HEK293 (cell line): Measurements from ENCODE around the gene LRRC23.

Experiments
- BCL6B ChIP-seq: fragments of 450-650 bp; formaldehyde crosslinking; IDR thresholded peaks from 2 replicates; pipeline ENCODE4 v1.5.1; 2017; ENCODE audit warnings: missing biosample characterization, missing genetic modification characterization
- ELK4 ChIP-seq: IDR thresholded peaks from 2 replicates; pipeline ENCODE4 v1.6.1; 2011; ENCODE audit warnings: mild to moderate bottlenecking, low read depth, low read length, borderline replicate concordance
- GLIS2 ChIP-seq: fragments of 450-650 bp; formaldehyde crosslinking; IDR thresholded peaks from 2 replicates; pipeline ENCODE4 v1.5.1; 2016; ENCODE audit warnings: missing biosample characterization, missing genetic modification characterization
- HIC1 ChIP-seq: fragments of 450-650 bp; formaldehyde crosslinking; IDR thresholded peaks from 2 replicates; pipeline ENCODE4 v1.5.1; 2016; ENCODE audit warnings: missing biosample characterization, missing genetic modification characterization
- SCRT1 ChIP-seq: fragments of 450-650 bp; formaldehyde crosslinking; IDR thresholded peaks from 2 replicates; pipeline ENCODE4 v1.5.1; 2016; ENCODE audit warnings: missing biosample characterization, missing genetic modification characterization, borderline replicate concordance
- SP3 ChIP-seq: fragments of 450-650 bp; formaldehyde crosslinking; IDR thresholded peaks from 2 replicates; pipeline ENCODE4 v1.5.1; 2016; ENCODE audit warnings: missing biosample characterization, missing genetic modification characterization
- ZBTB17 ChIP-seq: fragments of 450-650 bp; formaldehyde crosslinking; IDR thresholded peaks from 2 replicates; pipeline ENCODE4 v1.5.1; 2016; ENCODE audit warnings: missing biosample characterization, missing genetic modification characterization
- ZFP3 ChIP-seq: fragments of 450-650 bp; formaldehyde crosslinking; IDR thresholded peaks from 2 replicates; pipeline ENCODE4 v1.5.1; 2016; ENCODE audit warnings: low read depth, missing biosample characterization, missing genetic modification characterization
- ZFP37 ChIP-seq: fragments of 450-650 bp; formaldehyde crosslinking; IDR thresholded peaks from 2 replicates; pipeline ENCODE4 v1.5.1; 2016; ENCODE audit warnings: missing biosample characterization, missing genetic modification characterization
- ZNF132 ChIP-seq: fragments of 450-650 bp; formaldehyde crosslinking; IDR thresholded peaks from 2 replicates; pipeline ENCODE4 v1.5.1; 2017; ENCODE audit warnings: missing biosample characterization, missing genetic modification characterization, borderline replicate concordance
- ZNF211 ChIP-seq: fragments of 450-650 bp; formaldehyde crosslinking; IDR thresholded peaks from 2 replicates; pipeline ENCODE4 v1.5.1; 2016; ENCODE audit warnings: low read depth, missing biosample characterization, missing genetic modification characterization
- ZNF221 ChIP-seq: fragments of 450-650 bp; formaldehyde crosslinking; IDR thresholded peaks from 2 replicates; pipeline ENCODE4 v1.5.1; 2017; ENCODE audit warnings: missing biosample characterization, missing genetic modification characterization, borderline replicate concordance
- ZNF266 ChIP-seq: fragments of 450-650 bp; formaldehyde crosslinking; IDR thresholded peaks from 2 replicates; pipeline ENCODE4 v1.5.1; 2016; ENCODE audit warnings: missing biosample characterization, missing genetic modification characterization, low read depth
- ZNF37A ChIP-seq: fragments of 450-650 bp; IDR thresholded peaks from 2 replicates; pipeline ENCODE4 v1.5.1; 2018; ENCODE audit warnings: missing biosample characterization, missing genetic modification characterization
- ZNF398 ChIP-seq: fragments of 450-650 bp; formaldehyde crosslinking; IDR thresholded peaks from 2 replicates; pipeline ENCODE4 v1.5.1; 2017; ENCODE audit warnings: missing biosample characterization, missing genetic modification characterization
- ZNF426 ChIP-seq: fragments of 450-650 bp; formaldehyde crosslinking; IDR thresholded peaks from 2 replicates; pipeline ENCODE4 v1.5.1; 2017; ENCODE audit warnings: missing biosample characterization, missing genetic modification characterization, mild to moderate bottlenecking, inconsistent platforms, moderate library complexity
- ZNF488 ChIP-seq: fragments of 450-650 bp; formaldehyde crosslinking; IDR thresholded peaks from 2 replicates; pipeline ENCODE4 v1.5.1; 2016; ENCODE audit warnings: missing biosample characterization, missing genetic modification characterization
- ZNF501 ChIP-seq: fragments of 450-650 bp; formaldehyde crosslinking; IDR thresholded peaks from 2 replicates; pipeline ENCODE4 v1.5.1; 2016; ENCODE audit warnings: missing biosample characterization, missing genetic modification characterization
- ZNF560 ChIP-seq: fragments of 450-650 bp; formaldehyde crosslinking; IDR thresholded peaks from 2 replicates; pipeline ENCODE4 v1.5.1; 2017; ENCODE audit warnings: missing biosample characterization, missing genetic modification characterization, borderline replicate concordance
- ZNF571 ChIP-seq: fragments of 450-650 bp; formaldehyde crosslinking; IDR thresholded peaks from 2 replicates; pipeline ENCODE4 v1.5.0; 2017; ENCODE audit warnings: missing biosample characterization, missing genetic modification characterization
- ZNF600 ChIP-seq: fragments of 450-650 bp; formaldehyde crosslinking; IDR thresholded peaks from 2 replicates; pipeline ENCODE4 v1.5.1; 2016; ENCODE audit warnings: missing biosample characterization, missing genetic modification characterization
- ZNF624 ChIP-seq: fragments of 450-650 bp; formaldehyde crosslinking; IDR thresholded peaks from 2 replicates; pipeline ENCODE4 v1.5.1; 2017; ENCODE audit warnings: missing biosample characterization, missing genetic modification characterization
- ZNF704 ChIP-seq: fragments of 450-650 bp; formaldehyde crosslinking; IDR thresholded peaks from 2 replicates; pipeline ENCODE4 v1.5.1; 2016; ENCODE audit warnings: missing biosample characterization, missing genetic modification characterization
- ZNF768 ChIP-seq: fragments of 450-650 bp; formaldehyde crosslinking; IDR thresholded peaks from 2 replicates; pipeline ENCODE4 v1.5.1; 2018; ENCODE audit warnings: missing biosample characterization, mild to moderate bottlenecking, missing genetic modification characterization
- ZNF776 ChIP-seq: fragments of 450-650 bp; formaldehyde crosslinking; IDR thresholded peaks from 2 replicates; pipeline ENCODE4 v1.5.0; 2017; ENCODE audit warnings: missing biosample characterization, missing genetic modification characterization, borderline replicate concordance
- ZNF791 ChIP-seq: fragments of 450-650 bp; formaldehyde crosslinking; IDR thresholded peaks from 2 replicates; pipeline ENCODE4 v1.5.1; 2016; ENCODE audit warnings: missing biosample characterization, missing genetic modification characterization
- ZNF837 ChIP-seq: fragments of 450-650 bp; formaldehyde crosslinking; IDR thresholded peaks from 2 replicates; pipeline ENCODE4 v1.5.1; 2016; ENCODE audit warnings: missing biosample characterization, missing genetic modification characterization
- ZSCAN5A ChIP-seq: fragments of 450-650 bp; formaldehyde crosslinking; IDR thresholded peaks from 2 replicates; pipeline ENCODE4 v1.5.1; 2016; ENCODE audit warnings: missing biosample characterization, missing genetic modification characterization

Gene LRRC23

GRCh38 chr12:6944381-6945186 lies 40.0 kb downstream of the LRRC23 start (continued):
- TF ChIP-seq HIC1 (tag by site-specific recombination) (peak; percentile 87), ZNF560 (tag by site-specific recombination) (no peak), ZNF37A (tag by site-specific recombination) (no peak), ZNF571 (tag by site-specific recombination) (no peak), ZNF837 (no peak), SCRT1 (tag by site-specific recombination) (no peak), SP3 (tag by site-specific recombination) (peak; percentile 78), ZNF600 (peak; percentile 98), GLIS2 (tag by site-specific recombination) (peak; percentile 79), ZFP3 (no peak), ZNF266 (no peak), ZNF624 (tag by site-specific recombination) (no peak; the same call in 1 of the 2 replicates), ZNF791 (tag by site-specific recombination) (no peak), ZSCAN5A (tag by site-specific recombination) (no peak), ZNF132 (tag by site-specific recombination) (no peak), ZBTB17 (peak; percentile 91), ZNF221 (tag by site-specific recombination) (no peak), ZNF501 (tag by site-specific recombination) (peak; percentile 79), ZNF776 (tag by site-specific recombination) (no peak; the same call in 1 of the 2 replicates), ZNF398 (no peak), ZFP37 (peak; percentile 92), ZNF704 (tag by site-specific recombination) (no peak), ZNF211 (tag by site-specific recombination) (no peak), ELK4 (no peak; the same call in 1 of the 2 replicates), ZNF768 (tag by site-specific recombination) (no peak; the same call in 1 of the 2 replicates), ZNF488 (tag by site-specific recombination) (no peak), ZNF426 (tag by site-specific recombination) (no peak), BCL6B (no peak)
